Activated T-cell treated with anti-CD3 and anti-CD28 coated beads, Interleukin-2, amount 50 U/mL, for 72 hours (primary cell): Measurements from ENCODE around the gene SH3GLB2. TPM values are rescaled to one million over a fixed set of nuclear protein-coding genes. Genes with fewer than 3 reads are reported as not detected.
"Not testable (repeated sequence)": the region's sequence is repeated elsewhere in the genome, so short reads cannot be mapped to it uniquely, and the experiment has no call there.

Experiments used
- ATAC-seq, 2 donors: fragments of 150-1000 bp; cut with Tn5 transposase; replicated peaks in 1 of 2; 2 replicates each; pipeline ENCODE4 v1.10.0; 2021; ENCODE audit warnings: moderate library complexity in 2 of 2, mild to moderate bottlenecking in 1 of 2
- DNase-seq, 2 donors: peaks; one replicate each; pipeline ENCODE4 v3.0.0; 2021 to 2022; ENCODE audit warnings: mixed read lengths in 1 of 2
- H3K27ac Mint-ChIP-seq: one replicate; pipeline ENCODE4 v1.8.0; 2022; ENCODE audit warnings: mild to moderate bottlenecking, moderate library complexity, mixed read lengths
- H3K27me3 Mint-ChIP-seq: one replicate; pipeline ENCODE4 v1.8.0; 2022; ENCODE audit warnings: low read depth, mixed read lengths
- H3K36me3 Mint-ChIP-seq, 2 donors: one replicate each; pipeline ENCODE4 v1.8.0; 2022; ENCODE audit warnings: mixed read lengths in 2 of 2, mild to moderate bottlenecking in 1 of 2; ENCODE audit not compliant: insufficient read depth in 2 of 2
- H3K4me1 Mint-ChIP-seq: one replicate; pipeline ENCODE4 v1.8.0; 2022; ENCODE audit warnings: low read depth, mixed read lengths
- H3K4me3 Mint-ChIP-seq, 2 donors: one replicate each; pipeline ENCODE4 v1.8.0; 2022; ENCODE audit warnings: mild to moderate bottlenecking in 2 of 2, mixed read lengths in 2 of 2, moderate library complexity in 2 of 2
- H3K9me3 Mint-ChIP-seq, 2 donors: one replicate each; pipeline ENCODE4 v1.8.0; 2022; ENCODE audit warnings: mixed read lengths in 2 of 2
- total RNA-seq, 2 donors: library from RNA; stranded (reverse); gene quantifications; one replicate each; pipeline ENCODE4 v1.2.3, GENCODE V29; 2022

SH3GLB2 gene
- total RNA-seq, 2 donors from 2014 or later, result 41.3 to 41.8 TPM

GRCh38 chr9:129037767-129038098 is 9.6 kb upstream of the SH3GLB2 start:
- DNase-seq (no peak), ATAC-seq (no peak)
- Mint-ChIP-seq H3K36me3 (peaks cover 2 to 4% of the 10 kb centered on the region in 2 donors), H3K27me3 (no peaks in the 10 kb centered on the region), H3K4me3 (peak overlapping the region; percentile 78 to 98), H3K9me3 (no peaks in the 10 kb centered on the region), H3K27ac (no peak overlapping the region), H3K4me1 (peaks cover 27% of the 10 kb centered on the region)

DNA sequence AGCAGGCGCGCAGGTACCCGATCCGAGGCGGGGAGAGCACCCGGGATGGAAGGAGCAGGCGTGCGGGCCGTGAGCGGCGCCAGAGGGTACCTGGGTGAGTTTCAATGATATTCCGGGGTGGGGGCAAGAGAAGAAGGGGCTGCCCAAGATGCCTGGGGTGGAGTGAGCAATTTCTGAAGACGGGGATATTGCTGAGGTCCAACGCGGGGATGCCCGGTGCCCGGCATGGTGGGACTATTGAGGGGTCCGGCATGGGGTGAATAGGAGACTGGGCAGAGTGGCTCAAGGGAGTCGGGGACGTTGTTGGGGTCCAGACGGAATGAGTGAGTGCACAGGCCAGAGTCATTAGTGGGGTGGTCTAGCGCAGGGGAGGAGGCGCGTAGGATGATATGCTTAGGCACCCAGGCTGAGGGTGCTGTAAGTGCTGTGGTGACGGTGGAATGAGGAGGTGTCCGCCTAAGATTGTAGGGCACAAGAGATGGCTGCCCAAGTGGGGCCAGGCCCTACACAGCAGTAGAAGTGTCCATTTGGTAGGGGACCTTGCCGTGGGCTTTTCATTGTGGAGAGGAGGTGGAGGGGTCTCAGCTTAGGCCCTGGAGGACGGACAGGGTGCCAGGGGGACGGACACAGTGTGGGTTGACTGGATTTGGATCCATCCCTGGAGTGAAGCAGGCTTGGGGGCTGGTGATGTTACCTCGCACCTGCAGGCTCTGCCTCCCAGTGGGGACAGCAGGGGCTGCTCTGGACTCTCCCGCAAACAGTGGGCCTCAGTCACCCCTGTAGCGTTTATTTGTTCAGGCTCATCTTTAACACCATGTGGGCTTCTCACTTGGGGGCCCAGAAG is 9.0 kb upstream of the SH3GLB2 start:
- H3K4me1 Mint-ChIP-seq, result peaks cover 27% of the 10 kb centered on the region
- H3K9me3 Mint-ChIP-seq, result no peaks in the 10 kb centered on the region
- H3K27me3 Mint-ChIP-seq, result no peaks in the 10 kb centered on the region
- H3K36me3 Mint-ChIP-seq, result peaks cover 2 to 3% of the 10 kb centered on the region in 2 donors
- H3K4me3 Mint-ChIP-seq, result peak overlapping the region; percentile 78 to 98
- DNase-seq (no peak), ATAC-seq (no peak)
- H3K27ac Mint-ChIP-seq, result peak overlapping the region; percentile 53

GRCh38 chr9:129036241-129036922 is 8.3 kb upstream of the SH3GLB2 start, which contains the start of gene MIGA2:
MIGA2 (plus strand) TSS chr9:129036626; CDS start chr9:129040595, 3,969 bp downstream.
- Mint-ChIP-seq H3K4me3 (peak within 1 kb of the TSS; percentile 78 to 98), H3K9me3 (no peaks in the 10 kb centered on the region), H3K36me3 (peaks cover 2 to 3% of the 10 kb centered on the region in 2 donors), H3K27me3 (no peaks in the 10 kb centered on the region), H3K4me1 (peaks cover 27% of the 10 kb centered on the region), H3K27ac (peak within 1 kb of the TSS; percentile 53)
- ATAC-seq, result peak; percentile 99
- peak; percentile 94 to 97 for DNase-seq

- ATAC-seq, result peak in 1 of 2 donors; percentile 1
- Mint-ChIP-seq H3K27ac (peak overlapping the region; percentile 4), H3K4me1 (peaks cover 27% of the 10 kb centered on the region), H3K4me3 (peak overlapping the region; percentile 78 to 98)
- H3K9me3 Mint-ChIP-seq, DNase-seq, H3K27me3 Mint-ChIP-seq, H3K36me3 Mint-ChIP-seq: not testable (repeated sequence)
These were observed 7.7 kb upstream of the SH3GLB2 start for GRCh38 chr9:129035838-129036237.

DNA sequence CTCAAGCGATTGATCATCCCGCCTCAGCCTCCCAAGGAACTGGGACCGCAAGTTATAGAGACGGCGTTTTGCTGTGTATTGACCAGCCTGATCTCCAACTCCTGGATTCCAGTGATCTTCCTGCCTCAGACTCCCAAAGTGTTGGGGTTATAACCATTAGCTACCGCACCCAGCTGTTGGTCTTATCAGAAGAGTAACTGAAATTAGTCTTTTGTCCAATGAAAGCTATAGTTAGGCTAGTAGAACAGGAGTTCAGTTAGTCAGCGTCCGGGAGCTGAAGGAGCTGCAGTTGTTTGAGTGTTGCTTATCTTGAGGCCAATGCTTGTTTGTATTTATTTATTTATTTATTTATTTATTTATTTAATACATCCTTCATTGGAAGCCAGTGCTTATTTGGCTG is 5.1 kb upstream of the SH3GLB2 start:
- Mint-ChIP-seq H3K4me1 (peaks cover 40% of the 10 kb centered on the region), H3K9me3 (no peaks in the 10 kb centered on the region), H3K27me3 (no peaks in the 10 kb centered on the region), H3K27ac (no peak overlapping the region), H3K36me3 (peaks cover 2 to 3% of the 10 kb centered on the region in 2 donors), H3K4me3 (no peak overlapping the region)
- DNase-seq (no peak), ATAC-seq (no peak)

- H3K4me3 Mint-ChIP-seq, result no peak overlapping the region
- H3K36me3 Mint-ChIP-seq, result peaks cover 2 to 3% of the 10 kb centered on the region in 2 donors
- no peak for ATAC-seq
- no peaks in the 10 kb centered on the region for H3K9me3 Mint-ChIP-seq
- peaks cover 35% of the 10 kb centered on the region for H3K4me1 Mint-ChIP-seq
- H3K27ac Mint-ChIP-seq, result no peak overlapping the region
- no peaks in the 10 kb centered on the region for H3K27me3 Mint-ChIP-seq
- no peak for DNase-seq
These were observed 4.5 kb upstream of the SH3GLB2 start for GRCh38 chr9:129032541-129033159.

DNA sequence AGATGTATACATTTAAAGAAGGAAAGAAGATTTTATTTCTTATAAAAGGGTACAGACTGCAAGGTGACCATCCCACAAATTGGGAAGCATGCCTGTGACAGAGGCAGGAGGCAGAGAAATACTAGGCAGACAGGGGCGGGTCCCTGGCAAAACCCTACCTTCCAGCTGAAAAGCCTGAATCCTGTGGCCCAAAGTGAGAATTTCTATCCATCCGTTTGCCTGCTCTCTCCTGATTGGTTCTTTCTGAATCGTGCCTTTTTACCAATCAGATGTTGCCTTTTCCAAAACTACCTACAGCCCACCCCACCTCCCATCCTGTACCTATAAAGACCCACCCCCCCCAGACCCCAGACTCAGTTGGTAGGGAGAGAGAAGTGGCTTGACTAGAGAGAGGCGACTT is 3.4 kb upstream of the SH3GLB2 start:
- Mint-ChIP-seq H3K9me3 (no peaks in the 10 kb centered on the region), H3K36me3 (no peaks in the 10 kb centered on the region), H3K27ac (no peak overlapping the region), H3K4me1 (peaks cover 37% of the 10 kb centered on the region), H3K4me3 (no peak overlapping the region), H3K27me3 (no peaks in the 10 kb centered on the region)
- ATAC-seq (no peak), DNase-seq (no peak)

DNA sequence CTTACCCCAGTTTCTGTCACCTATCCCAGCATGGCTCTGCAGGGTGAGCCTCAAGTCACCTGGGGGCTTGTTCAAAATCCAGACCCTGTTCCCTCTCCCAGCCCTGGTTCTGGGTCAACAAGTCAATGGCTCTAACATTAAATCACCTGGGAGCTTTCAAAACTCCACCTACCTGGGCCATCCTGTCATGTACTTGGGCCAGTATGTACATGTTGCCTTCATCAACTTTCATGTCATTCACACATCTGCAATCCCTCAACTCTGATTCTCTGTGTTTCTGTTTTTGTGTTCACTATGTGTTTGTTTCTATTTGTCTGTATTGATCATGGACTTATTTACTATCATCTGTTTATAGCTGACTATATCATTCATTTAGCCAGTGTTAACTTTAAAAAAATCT is 2.1 kb upstream of the SH3GLB2 start:
- H3K27me3 Mint-ChIP-seq, result no peaks in the 10 kb centered on the region
- H3K27ac Mint-ChIP-seq, result no peak overlapping the region
- no peaks in the 10 kb centered on the region for H3K9me3 Mint-ChIP-seq
- ATAC-seq (no peak), DNase-seq (no peak)
- no peak overlapping the region for H3K4me3 Mint-ChIP-seq
- H3K36me3 Mint-ChIP-seq, result no peaks in the 10 kb centered on the region
- H3K4me1 Mint-ChIP-seq, result peaks cover 35% of the 10 kb centered on the region

DNA sequence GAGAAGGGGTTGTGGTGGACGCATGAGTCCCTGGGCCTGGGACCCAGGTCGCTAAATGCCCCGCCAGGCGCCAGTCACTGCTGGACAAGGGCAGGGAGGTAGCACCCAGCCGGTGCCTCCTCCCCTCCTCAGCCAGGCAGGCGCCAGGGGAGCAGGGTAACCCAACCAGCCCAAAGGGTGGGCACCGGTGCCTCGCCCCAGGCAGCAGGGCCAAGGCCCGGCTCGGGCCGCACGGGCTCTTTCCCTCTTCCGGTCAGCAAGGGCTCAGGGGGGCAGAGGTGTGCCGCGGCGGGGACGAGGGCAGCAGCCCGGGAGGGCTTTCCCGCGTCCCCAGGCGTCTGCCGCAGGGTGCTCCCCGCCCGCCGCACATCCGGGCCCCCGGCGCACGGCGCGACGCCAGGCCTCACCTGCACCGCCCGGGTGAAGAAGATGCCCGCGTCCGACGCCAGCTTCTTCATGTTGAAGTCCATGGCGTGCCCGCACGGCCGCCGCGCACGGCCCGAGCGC is 393 bp downstream of the SH3GLB2 start:
- Mint-ChIP-seq H3K4me3 (peak overlapping the region; percentile 93 to 95), H3K27ac (peak overlapping the region; percentile 51), H3K4me1 (peaks cover 39% of the 10 kb centered on the region), H3K9me3 (no peaks in the 10 kb centered on the region), H3K27me3 (no peaks in the 10 kb centered on the region), H3K36me3 (peaks cover 0 to 1% of the 10 kb centered on the region in 2 donors)
- ATAC-seq (peak; percentile 71 to 74), DNase-seq (peak; percentile 81 to 82)

GRCh38 chr9:129027224-129027684 is 877 bp downstream of the SH3GLB2 start:
- peak overlapping the region; percentile 51 for H3K27ac Mint-ChIP-seq
- DNase-seq, result no peak
- peaks cover 41% of the 10 kb centered on the region for H3K4me1 Mint-ChIP-seq
- no peaks in the 10 kb centered on the region for H3K27me3 Mint-ChIP-seq
- peak overlapping the region; percentile 93 to 95 for H3K4me3 Mint-ChIP-seq
- peaks cover 0 to 1% of the 10 kb centered on the region in 2 donors for H3K36me3 Mint-ChIP-seq
- ATAC-seq, result no peak
- H3K9me3 Mint-ChIP-seq, result no peaks in the 10 kb centered on the region

DNA sequence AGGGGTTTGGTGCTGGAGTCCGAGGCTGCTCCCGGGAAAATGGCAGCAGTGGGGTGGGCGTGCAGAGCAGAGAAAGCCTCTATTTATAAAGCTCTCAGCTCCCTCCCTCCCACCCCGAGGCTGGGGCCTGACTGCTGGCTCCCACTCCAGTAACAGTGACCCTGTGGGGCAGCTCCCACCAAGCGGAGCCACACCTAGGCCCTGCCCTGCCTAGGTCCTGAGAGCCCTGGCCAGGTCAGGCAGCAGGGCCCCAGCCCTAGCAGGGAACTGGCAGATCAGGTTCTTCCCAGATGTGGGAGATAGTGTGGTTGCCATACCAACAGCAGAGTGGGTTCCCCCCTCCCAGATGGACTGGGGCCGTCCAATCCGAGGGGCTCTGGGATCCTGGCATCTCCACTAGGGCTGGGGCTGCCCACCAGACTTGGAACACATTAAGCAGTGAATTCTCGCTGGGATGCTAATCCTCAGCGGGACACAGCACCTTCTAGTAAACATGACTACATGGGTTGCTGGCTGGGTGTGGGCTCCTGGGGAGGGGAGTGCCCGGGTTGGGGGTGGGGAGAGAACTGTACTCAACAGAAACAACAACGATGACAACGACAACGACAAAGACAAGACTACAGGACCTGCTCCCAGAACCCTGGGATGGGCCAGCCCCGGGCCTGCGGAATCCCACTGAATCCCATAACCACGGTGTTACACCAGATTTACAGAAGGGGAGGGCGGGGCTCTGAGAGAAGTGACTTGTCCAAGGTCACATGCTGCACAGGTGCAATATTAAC is 1.5 kb downstream of the SH3GLB2 start:
- ATAC-seq (no peak), DNase-seq (no peak)
- H3K9me3 Mint-ChIP-seq, result no peaks in the 10 kb centered on the region
- peak overlapping the region; percentile 93 to 95 for H3K4me3 Mint-ChIP-seq
- H3K36me3 Mint-ChIP-seq, result peaks cover 0 to 1% of the 10 kb centered on the region in 2 donors
- peaks cover 41% of the 10 kb centered on the region for H3K4me1 Mint-ChIP-seq
- H3K27ac Mint-ChIP-seq, result no peak overlapping the region
- no peaks in the 10 kb centered on the region for H3K27me3 Mint-ChIP-seq

DNA sequence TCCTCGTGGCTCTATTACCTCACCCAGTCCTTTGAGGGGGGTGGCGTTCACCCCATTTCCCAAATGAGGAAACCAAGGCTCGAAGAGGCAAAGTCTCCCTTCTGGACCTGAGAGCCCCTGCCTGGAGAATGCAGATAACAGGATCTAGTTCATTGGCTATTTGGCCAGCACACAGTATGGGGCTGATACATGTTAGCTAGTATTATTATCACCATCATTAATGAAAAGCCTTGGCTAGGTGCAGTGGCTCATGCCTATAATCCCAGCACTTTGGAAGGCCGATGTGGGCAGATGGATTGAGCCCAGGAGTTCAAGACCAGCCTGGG is 4.3 kb downstream of the SH3GLB2 start:
- no peak for DNase-seq
- H3K36me3 Mint-ChIP-seq, result peaks cover 0 to 1% of the 10 kb centered on the region in 2 donors
- H3K9me3 Mint-ChIP-seq, result no peaks in the 10 kb centered on the region
- peaks cover 27% of the 10 kb centered on the region for H3K4me1 Mint-ChIP-seq
- no peak overlapping the region for H3K4me3 Mint-ChIP-seq
- no peak overlapping the region for H3K27ac Mint-ChIP-seq
- ATAC-seq, result no peak
- H3K27me3 Mint-ChIP-seq, result no peaks in the 10 kb centered on the region
